Activated CD4-positive, alpha-beta T cell treated with anti-CD3 and anti-CD28 coated beads, Interleukin-2, amount 50 U/mL, for 48 hours (primary cell): ENCODE data around the gene INKA2.

Experiments
- DNase-seq, 2 experiments: peaks; one replicate each; pipeline ENCODE4 v3.0.0-alpha.2; 2020

The INKA2 gene

DNA sequence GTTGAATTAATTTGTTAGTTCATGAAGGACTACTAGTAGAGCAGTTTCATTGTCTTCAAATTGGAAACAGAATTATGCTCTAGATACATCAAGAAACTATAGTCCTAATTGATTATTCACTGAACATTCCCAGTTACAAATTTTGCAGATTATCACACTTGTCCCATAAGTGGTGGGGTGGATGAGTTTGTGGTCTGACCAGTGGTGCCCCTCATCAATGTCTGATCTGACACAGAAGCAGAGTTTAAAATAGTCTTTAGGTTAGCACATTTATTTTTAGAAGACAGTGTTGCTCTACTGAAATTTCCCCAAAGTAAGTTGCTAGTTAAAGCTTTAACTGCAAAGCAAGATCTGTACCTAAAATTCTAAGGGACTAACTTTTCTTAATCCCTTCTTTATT, 42.9 kb downstream of the INKA2 start:
- no peak for DNase-seq

- no peak for DNase-seq
Observed at GRCh38 chr1:111695801-111696200, 43.4 kb downstream of the INKA2 start.

DNA sequence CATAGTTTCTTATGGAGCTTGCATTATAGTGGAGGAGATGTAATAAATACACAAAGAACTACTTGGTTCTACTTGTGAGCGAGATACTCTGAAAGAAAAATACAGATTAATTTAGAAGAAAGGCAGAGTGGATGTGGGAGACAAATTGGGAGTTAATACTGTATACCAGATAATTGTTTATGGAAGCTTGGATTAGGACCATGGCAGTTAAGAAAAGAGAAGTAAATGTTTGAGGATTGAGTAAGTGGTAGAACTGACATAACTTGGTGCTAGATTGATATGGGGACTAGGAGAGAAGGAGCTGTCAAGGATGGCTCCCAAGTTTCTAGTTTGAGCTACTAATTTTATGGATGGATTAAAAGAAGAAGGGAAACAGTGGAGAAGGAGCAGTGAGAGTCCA, 47.3 kb downstream of the INKA2 start:
- DNase-seq = no peak

- no peak for DNase-seq
Observed at GRCh38 chr1:111690306-111690617, 48.9 kb downstream of the INKA2 start.
